HG03442 (cell line): ENCODE measurements around the gene IP6K3.

Experiments
- ATAC-seq: cut with Tn5 transposase; IDR thresholded peaks from one replicate; pipeline ENCODE4 v1.9.1; 2021; ENCODE audit warnings: mild to moderate bottlenecking, moderate library complexity; ENCODE audit not compliant: unreplicated experiment

IP6K3 gene

DNA sequence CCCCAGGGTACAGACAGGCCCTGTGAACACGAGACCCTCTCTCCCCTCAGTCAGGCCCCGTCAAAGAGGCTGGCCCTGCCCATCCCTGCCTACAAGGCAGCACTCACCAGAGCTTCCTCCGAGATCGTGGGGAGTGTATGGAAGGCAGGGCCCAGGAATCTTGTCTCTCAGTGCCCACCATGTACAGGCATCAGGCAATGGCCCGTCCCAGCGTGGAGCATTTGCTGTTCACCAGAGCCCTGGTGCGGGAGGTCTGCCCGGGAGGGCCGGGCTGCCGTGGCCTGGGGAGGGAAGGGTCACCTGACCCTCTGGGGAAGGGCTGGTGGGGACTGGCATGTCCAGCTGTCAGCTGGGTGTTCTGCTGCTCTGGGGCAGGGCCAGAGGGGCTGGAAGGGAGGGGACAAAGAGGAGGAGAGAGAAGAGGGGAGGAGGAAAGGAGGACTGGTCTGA lies at the start of gene IP6K3:
Gene IP6K3 (minus strand): TSS at position 255 of the 450 bp plus-strand sequence. CDS start 11,429 bp downstream, outside the sequence.
- no peak for ATAC-seq

DNA sequence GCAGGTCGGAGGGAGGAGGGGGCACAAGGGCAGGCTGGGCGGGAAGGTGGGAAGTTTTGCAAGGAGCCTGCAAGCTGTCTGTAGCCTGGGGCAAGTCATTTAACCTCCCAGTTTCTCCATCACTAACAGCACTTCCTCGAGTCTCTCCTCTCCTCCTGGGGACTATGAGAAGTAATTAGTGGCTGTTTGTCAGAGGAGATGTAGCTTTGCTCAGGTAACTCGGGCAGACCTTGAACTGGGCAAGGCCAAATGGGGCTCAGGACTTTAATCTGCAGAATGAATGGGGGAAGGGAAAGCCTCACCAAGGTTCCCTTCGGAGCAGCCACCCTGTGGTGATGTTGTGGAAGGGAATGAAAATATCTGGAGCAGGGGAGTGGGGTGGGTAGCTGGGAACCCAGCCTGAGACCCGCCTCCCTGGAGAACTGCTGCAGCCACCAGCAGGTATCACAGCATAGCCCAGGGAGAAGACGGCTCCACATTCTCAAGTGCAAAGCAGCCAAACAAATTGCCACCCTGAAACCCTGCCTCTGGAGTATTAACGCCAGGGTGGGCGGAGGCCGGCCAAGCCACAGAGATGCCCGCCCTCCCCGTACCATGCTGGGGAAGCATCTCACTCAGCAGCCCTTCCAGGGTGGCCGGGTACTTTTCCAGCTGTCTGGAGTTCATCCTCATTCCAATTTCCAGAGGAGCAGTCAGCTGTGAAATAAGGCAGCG lies 48.4 kb upstream of the IP6K3 start:
- ATAC-seq: no peak

DNA sequence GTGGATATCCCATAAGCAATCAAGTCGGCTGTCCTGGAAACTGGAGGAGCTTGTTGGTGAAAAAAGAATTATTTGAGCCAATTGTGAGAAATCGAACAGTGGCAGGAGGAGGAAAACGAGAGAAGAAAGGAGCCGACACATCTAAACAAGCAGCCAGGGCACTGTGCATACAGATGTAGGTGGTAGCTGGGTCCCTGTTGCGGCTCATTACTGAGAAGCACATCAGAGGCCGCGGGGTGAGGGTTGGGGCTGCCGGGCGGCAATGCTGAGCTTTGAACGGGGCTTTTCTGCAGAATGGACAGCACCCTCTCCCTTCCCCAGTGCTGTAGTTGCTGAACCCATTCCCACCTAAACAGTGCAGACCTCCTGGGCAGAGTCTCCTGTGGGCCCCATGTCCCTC lies 46.3 kb upstream of the IP6K3 start:
- ATAC-seq: no peak

- no peak for ATAC-seq
Observed at GRCh38 chr6:33791620-33792019, 44.9 kb upstream of the IP6K3 start.

GRCh38 chr6:33790910-33791309 lies 44.2 kb upstream of the IP6K3 start:
- no peak for ATAC-seq

- no peak for ATAC-seq
Observed at GRCh38 chr6:33790379-33790778, 43.7 kb upstream of the IP6K3 start.

DNA sequence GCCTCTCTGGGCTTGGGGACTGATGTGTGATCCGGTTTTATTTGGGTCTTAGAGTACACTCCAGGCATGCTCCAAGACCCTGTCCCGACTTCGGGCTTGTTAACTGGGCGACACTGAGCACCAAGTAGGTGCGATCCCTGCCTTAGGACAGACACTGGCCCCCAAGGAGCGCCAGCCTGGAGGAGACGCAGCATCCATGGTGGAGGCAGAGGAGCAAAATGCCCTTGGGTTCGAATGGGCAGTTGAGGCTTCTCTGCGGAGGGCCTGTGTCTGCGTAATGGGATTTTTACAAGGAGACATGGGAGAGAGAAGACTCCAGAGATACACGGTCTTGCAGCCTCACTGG lies 42.8 kb upstream of the IP6K3 start:
- ATAC-seq: no peak

GRCh38 chr6:33788694-33789549 lies 42.2 kb upstream of the IP6K3 start, which contains the start of gene LEMD2:
LEMD2 (minus strand) TSS chr6:33789130; CDS start chr6:33789116, 14 bp downstream.
- ATAC-seq: peak; percentile 85

DNA sequence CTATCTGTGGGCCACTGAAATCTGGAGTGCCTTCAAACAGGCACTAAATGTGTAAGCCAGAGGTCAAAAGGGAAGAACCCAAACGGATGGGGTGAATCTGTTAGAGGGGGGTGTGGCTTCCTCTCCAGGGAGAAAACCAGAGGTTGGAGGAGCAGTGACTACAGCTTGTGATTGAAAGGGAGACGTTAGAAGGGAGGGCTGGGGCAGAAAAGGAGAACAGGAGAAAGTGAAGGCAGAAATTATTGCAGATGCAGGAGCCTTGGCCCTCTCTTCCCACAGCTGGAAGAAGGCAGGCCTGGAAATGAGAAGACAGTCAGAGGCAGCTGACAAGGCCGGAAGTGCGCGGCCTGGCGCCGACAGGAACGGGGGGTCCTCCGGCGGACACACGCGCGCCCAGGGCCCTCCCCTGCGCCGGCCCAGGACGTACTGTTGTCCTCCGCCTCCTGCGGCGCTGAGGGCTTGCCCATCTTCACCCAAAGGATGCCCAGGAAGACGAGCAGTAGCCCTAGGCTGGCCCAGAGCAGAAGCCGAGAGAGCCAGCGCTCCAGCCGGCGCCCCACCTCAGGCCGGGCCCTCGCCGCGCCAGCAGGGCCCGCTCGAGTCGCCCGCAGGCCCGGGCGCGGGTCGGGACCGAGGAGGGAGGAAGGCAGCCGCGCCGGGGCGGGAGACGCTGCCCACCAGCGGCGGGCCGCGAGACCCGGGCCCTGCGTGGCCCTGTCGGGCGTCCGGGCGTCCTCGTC lies 41.4 kb upstream of the IP6K3 start:
- ATAC-seq: peak; percentile 37

DNA sequence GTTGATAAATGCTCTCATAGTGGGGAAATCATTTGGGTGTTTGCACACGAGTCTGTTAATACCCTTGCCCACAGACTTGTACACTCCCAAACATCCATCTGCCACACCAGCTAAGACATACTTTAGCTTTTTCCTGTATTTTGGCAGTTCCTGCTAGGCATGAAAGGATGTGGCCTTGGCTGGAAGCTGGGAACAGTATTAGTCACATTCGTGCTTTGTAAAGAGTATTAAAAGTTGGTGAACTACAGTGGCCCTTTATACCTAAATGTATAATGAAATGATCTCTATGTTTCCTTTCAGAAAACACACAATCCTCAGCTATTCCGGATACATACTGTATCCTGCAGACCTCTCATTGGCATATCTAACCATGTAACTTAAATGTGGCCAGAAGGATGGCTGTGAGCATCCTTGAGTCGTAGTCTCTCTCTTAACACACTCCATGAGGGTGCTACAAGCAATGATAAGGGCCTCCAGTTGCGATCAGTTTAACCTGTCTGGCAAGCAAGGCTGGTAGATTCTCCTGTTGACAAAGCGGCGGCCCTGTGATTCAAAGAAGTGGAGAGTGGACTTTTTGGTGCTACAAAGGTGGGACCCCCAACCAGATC lies 40.7 kb upstream of the IP6K3 start:
- ATAC-seq: no peak

DNA sequence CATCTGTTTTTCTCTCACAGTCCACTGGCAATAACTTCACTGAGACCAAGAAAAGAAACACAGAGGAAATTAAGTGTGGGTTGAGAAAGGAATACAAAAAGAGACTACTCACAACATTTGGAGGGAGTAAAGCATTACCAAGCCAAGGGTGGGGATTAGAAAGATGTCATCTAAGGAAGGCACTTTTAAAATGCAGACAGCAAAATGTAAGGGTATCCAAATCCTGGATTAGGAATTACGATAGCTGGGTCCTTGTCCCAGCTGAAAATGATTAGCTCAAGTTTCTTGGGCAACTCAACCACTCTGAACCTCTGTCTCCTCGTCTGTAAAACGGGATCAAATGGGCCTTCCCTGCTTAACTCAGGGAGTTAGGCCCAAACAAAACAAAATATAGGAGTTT lies 40.0 kb upstream of the IP6K3 start:
- no peak for ATAC-seq

DNA sequence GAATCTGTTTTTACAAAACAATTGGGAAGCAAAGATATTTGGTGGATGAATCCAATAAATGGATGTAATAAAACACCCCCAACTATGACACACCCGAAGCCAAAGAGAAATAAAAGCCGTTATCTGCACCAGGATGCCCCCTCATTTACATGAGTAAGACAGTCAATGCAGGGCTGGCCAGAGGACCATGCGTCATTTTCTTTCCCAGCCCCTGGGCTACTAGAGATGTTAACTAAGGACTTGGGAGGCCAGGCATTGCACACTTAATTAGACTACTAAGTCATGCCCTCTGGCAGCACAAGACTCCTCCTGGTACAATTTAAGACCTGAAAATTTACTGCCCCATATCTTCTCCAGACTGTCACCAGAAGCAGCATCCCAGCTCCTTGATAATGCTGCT lies 39.1 kb upstream of the IP6K3 start:
- no peak for ATAC-seq

- no peak for ATAC-seq
Observed at GRCh38 chr6:33784787-33785186, 38.1 kb upstream of the IP6K3 start.

DNA sequence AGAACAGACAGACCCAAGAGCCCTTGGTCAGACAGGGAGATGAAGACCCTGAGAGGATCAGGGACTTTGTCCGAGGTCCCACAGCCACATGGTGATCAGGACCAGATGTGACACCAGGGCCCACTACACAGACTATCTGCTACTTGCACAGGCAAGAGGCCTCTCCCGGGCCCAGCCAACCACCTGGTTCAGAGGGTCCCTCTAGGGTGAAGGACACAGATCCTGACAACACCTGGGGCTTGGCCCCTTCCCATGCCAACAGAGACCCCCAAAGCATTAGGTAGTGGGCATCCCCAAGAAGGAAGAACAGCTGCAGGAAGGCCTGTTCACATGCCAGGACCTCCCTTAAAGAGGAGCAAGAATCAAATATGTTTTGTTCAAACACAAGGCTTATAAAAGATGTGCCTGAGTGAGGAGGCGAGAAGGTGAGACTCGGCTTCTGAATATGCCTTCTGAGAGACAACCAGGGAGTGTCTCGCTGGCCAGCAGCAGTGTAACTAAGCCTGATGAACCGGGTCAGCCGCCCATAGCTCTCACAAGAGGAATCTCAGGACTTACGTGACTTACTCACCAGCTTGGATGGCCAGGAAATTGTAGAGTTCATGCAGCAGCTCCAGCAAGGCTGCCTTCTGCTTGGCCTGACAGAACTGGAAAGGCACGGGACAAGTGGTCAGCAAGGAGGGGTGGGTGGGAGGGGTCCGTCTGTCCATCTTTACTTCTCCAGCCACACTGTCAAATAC lies 37.2 kb upstream of the IP6K3 start:
- no peak for ATAC-seq

- ATAC-seq: no peak
Observed at GRCh38 chr6:33782561-33782960, 35.9 kb upstream of the IP6K3 start.

- ATAC-seq: no peak
Observed at GRCh38 chr6:33781131-33781975, 34.6 kb upstream of the IP6K3 start.

DNA sequence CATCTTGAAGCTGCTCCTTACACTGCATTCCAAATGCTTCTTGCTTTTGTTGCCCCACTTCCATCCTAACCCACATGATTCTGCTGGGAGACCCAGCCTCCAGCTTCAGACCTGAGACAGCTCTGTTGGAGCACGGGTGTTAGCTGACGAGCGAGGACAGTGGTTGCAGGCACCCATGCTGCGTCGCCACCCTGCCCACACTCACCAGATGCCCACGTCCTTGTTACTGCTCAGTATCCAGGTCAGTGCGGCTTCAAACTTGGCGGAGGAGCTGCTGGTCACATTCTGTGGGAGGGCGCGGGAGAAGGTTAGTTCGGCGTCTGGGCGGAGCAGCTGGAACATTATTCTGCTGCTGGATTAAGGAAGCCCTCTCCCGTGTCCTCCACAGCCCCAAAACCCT lies 33.2 kb upstream of the IP6K3 start:
- no peak for ATAC-seq

GRCh38 chr6:33779290-33779689 lies 32.6 kb upstream of the IP6K3 start:
- no peak for ATAC-seq

DNA sequence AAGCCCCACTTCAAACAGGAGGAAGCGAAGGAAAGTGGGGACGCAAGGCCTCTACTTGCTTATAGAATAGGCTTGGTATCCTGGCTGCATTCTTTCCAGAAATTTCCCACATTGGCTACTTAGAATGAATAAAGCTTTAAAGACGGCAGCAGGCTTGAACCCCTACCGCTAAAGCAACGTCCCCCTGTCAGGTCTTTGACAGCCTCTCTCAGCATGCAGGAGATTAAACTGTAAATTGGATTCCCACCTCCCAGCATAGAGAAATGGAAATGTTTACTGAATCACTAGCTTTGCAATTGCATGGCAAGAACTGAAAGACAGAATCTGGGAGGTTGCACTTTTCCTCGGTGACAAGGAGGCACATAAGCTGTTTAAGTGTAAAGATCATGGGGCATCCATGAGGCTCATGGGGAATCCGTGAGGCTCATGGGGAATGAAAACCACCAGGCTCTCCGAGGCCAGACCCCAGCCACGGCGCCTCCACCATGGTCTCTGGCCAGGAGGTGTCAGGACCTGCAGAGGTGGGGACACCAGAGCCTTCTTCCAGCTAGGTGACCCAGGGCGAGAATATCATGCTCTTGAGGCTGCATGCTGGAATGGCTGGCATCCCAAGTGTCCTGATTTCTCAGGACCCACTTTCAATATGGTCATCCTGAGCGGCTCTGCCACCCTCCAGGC lies 31.9 kb upstream of the IP6K3 start:
- no peak for ATAC-seq
